Prostate gland (tissue), 2 donors: ENCODE data around the gene FUT8.

Source experiments
- CTCF ChIP-seq, 4 experiments: fragments of 200-600 bp in 2 of 4; fragments of 450-650 bp in 2 of 4; sonication (generic) in 2 of 4; IDR thresholded peaks; 1 replicate in 3 of 4; 2 replicates in 1 of 4; pipeline ENCODE4 v1.5.1; 2016 to 2019; ENCODE audit warnings: antibody characterized with exemption in 4 of 4, mild to moderate bottlenecking in 2 of 4, moderate library complexity in 2 of 4
- POLR2A ChIP-seq: fragments of 450-650 bp; IDR thresholded peaks from one replicate; pipeline ENCODE4 v1.6.1; 2016; ENCODE audit warnings: antibody characterized with exemption, mild to moderate bottlenecking

DNA sequence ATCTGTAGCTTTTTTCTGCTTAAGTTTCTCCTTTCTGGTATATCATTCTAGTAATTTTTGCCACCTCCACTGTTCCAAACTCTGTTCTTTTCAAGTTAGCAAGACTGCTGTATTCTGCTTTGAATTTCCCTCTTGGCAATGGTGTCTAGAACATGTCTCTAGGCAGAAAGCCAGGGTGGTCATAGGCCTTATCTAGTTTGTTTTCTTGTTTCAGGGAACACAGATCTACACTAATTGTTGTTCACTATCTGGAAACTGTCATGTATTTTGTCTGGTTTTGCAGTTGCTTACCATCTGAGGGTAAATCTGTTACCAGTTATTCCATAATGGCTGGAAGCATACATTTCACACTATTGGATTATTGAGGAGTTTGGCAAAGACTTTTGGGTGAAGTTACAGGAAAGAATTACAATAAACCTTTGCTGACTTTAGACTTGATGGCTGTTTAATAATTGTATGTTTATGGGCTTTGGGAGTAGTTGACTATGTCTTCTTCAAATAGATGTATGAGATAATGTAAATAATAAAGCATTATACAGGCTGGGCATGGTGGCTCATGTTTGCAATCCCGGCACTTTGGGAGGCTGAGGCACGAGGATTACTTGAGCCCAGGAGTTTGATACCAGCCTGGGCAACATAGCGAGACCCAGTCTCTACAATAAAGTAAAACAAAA is 41.4 kb downstream of the FUT8 start:
- TF ChIP-seq CTCF (IDR thresholded peaks at IDR 0.05) (no peak), POLR2A (no peak)
